SK-N-DZ (cell line): Measurements from ENCODE around the gene OLFM2.
A peak's percentile ranks its signal among the peaks of the same experiment; 100 is the strongest.

Source experiments
- DNase-seq: peaks from one replicate; pipeline ENCODE4 v3.0.0-alpha.2; 2015; ENCODE audit warnings: low spot score

The OLFM2 gene

DNA sequence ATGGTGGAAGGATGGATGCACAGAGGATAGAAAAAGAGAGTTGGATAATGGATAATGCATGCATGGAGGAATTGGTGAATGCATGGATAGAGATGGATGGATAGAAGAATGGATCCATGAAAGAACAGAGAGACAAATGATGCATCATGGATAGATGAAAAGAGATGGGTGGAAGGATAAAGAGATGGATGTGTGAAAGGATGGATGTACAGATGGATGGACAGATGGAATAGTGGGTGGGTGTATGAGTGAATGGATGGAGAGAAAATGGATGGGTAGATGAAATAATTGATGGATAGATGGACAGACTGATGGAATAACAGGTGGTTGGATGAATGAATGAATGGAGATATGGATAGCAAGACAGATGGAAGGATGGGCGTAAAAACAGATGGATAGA lies 25.7 kb downstream of the OLFM2 start:
- DNase-seq: no peak

- DNase-seq: no peak
Measured at GRCh38 chr19:9909251-9909650, 27.1 kb downstream of the OLFM2 start.

DNA sequence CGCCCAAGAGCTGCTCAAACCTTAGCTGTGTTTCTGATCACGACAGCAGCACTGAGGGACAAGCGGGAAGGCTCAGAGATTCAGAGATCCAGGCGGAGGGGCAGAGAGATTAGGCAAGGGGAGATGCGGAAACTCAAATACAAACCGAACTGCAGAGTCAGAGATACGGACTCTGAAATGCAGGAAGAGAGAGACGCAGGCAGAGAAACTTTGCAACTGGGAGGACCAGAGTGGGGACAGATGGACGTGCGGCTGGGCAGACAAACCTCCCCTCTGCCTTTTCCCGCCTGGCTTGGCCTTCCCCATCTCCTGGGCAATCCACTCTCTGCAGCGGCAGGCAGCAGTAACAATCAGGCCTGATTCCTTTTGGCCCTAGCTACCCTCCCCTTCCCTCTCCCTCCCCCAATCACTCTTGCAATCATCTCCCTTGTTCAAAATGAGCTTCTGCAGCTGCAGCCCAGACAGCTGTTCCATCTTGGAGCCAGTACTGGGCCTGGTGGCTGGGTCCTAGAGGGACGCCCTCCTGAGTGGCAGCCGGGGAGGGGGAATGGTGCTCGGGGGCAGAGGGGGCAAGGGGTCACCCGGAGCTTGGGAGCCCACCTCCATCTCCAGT lies 29.7 kb downstream of the OLFM2 start:
- peak; percentile 49 for DNase-seq

DNA sequence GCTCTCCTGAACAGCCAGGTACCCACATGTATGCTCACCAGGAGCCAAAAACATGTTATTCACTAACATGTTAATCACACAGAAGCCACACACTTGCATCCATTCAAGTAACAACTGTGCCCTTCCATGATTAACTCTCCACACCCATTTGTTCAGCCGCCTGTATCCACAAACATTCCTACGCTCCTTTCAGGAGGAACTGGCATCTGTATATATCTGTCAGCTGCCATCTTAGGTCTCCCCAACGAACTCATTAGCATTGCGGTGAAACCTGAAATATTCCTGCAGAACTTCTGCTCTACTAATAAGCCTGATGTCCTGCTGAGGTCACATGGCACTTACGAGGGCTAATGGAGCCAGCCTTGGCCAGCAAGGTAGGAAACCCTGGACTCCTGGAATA lies 33.0 kb downstream of the OLFM2 start:
- no peak for DNase-seq

GRCh38 chr19:9901642-9902041 lies 34.7 kb downstream of the OLFM2 start:
- no peak for DNase-seq

DNA sequence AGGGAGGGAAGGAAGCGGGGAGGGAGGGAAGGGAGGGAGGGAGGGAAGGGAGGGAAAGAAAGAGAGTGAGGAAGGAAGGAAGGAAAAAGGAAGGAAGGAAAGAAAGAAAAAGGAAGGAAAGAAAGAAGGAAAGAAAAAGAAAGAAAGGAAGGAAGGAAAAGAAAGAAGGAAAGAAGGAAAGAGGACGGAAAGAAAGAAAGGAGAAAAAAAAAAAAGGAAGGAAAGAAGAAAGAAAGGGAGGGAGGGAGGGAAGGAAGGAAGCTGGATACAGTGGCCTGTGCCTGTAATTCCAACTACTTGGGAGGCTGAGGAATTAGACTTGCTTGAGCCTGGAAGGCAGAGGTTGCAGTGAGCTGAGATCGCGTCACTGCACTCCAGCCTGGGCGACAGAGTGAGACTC lies 35.3 kb downstream of the OLFM2 start:
- DNase-seq: no peak

DNA sequence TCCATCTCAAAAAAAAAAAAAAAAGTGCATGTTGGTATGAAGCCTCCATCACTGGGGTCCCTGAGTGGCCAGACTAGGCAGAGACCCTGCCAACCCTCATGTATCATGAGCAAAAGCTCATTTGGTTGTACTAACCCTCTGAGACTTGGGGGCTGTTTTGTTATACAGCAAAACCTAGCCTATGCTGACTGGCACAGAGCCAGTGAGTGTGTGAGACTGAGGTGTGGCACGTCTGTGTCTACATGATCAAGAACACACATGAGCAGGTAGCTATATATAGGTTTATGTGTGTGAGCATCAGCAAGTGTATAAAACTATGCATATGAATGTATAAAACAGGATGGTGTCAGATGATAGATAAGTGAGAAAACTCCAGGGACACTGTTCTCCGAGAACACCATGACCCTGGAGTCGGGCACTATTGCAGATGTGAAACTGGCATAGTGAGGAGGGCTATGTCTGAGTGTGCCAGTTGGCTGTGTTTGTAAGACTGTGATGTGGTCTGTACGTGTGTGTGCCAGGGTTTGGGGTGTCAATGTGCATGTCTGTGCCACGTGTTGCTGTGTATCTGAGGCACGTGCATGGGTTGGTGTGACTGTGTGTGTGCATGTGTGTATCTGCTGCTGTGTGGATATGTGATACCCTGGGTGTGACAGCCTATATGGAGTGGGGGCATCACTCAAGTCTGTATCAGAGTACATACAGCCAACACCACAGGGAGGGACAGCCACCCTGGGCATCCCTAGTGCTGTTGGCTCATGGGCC lies 44.5 kb downstream of the OLFM2 start:
- DNase-seq: no peak

GRCh38 chr19:9885077-9885552 lies 51.2 kb downstream of the OLFM2 start:
- no peak for DNase-seq

DNA sequence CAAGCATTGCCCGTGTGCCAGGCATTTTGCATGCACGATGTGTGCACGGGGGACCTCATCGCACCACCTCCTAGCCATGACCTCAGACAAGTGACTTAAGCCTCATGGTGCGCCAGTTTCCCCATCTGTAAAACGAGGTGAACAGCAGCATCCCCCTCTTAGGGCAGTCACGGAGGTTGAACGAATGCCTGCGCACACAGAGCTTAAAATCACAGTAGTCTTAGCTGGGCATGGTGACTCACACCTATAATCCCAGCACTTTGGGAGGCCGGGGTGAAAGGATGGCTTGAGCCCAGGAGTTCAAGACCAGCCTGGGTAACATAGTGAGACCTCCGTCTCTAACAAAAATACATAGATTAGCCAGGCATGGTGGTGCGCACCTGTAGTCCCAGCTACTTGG lies 52.6 kb downstream of the OLFM2 start:
- no peak for DNase-seq

GRCh38 chr19:9883231-9883758 lies 53.0 kb downstream of the OLFM2 start:
- peak; percentile 37 for DNase-seq

GRCh38 chr19:9881720-9882119 lies 54.6 kb downstream of the OLFM2 start:
- DNase-seq: no peak

- DNase-seq: no peak
Measured at GRCh38 chr19:9878511-9879196, 57.7 kb downstream of the OLFM2 start.

GRCh38 chr19:9877780-9878510 lies 58.4 kb downstream of the OLFM2 start:
- DNase-seq: no peak

DNA sequence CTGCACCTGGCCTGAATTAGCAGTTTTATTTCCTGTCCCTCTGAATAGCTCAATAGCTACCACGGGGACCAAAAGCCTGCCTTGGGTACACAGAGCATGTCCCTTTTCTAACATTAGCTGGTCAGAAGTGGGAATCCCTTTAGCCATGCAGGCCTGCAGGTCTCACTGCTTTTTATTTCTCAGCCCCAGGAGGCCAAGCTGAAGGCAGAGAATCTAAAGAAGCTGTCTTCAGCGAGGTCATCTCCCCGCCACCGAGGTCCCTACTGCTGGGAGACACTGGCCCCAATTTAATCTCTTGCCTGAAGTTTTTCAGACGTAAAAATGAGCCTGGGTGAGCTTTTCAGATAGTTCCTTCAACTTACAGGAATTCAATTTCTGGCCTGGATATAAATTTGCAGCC lies 60.5 kb downstream of the OLFM2 start:
- no peak for DNase-seq

DNA sequence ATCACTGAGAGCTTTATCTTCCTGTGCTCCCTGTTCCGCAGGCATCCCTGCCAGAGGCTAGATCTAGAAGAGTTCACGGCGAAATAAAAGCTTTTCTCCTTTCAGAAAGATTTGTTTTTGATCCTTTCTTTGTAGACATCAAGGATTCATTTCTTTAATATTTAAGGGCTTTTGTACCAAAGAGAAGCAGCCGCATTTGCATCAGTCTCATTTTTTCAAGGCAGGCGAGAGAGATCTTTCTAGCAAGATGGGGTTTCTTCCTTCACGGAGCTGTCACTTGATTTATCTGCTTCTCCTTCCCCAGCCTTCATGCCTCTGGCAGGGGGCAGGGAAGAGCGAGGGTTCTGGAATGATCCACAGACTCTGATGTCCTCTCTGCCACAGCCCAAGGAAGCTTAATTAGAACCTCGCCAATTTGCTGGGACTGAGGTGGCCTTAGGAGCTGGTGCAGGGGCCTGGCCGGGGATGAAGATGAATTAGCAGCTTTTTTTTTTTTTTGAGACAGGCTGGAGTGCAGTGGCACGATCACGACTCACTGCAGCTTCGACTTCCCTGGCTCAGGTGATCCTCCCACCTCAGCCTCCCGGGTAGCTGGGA lies 61.2 kb downstream of the OLFM2 start:
- no peak for DNase-seq

GRCh38 chr19:9872618-9873242 lies 63.6 kb downstream of the OLFM2 start:
- no peak for DNase-seq

GRCh38 chr19:9871626-9872338 lies 64.5 kb downstream of the OLFM2 start:
- DNase-seq: no peak

GRCh38 chr19:9868983-9869617 lies 67.2 kb downstream of the OLFM2 start:
- DNase-seq: no peak

DNA sequence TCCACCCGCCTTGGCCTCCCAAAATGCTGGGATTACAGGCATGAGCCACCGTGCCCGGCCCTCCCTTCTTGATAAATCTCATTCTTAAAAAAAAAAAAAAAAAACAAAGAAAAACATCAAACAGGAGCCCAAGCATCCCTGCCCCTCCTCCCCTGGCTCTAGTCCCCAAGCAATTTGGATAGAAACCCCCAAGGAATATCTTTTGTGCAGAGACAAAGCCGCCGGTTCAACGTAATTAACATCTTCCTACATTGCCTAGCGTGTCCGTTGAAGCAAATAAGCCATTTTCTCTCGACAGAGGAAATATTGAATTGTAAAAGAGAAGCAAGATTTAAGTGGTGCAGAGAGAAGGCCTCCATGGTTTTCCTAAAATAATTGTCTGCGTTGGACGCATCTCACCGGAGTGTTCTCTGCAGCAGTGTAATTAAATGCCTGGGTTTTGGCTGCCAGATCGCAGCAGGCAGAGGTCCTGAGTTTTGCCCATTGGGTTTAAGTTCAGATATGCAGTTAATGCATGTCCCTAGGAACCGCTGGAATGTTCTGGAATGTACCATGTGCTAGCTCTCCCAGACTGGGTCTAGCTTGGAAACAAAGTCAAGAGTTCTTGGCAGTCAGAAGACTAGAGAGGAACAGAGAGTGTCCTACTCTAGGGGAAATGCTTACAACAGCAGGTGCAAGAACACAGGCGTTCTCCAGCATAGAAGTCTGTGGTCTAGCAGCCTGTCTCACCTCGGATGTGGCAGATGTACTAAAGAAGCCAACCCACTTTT lies 70.4 kb downstream of the OLFM2 start:
- no peak for DNase-seq
